Heart left ventricle (tissue), 13 donors: Measurements from ENCODE around the gene UBP1.

ENCODE experiments used
- CTCF ChIP-seq, 12 donors: fragments of 200-600 bp; sonication (generic) in 4 of 12; IDR thresholded peaks; one replicate each; pipeline versions ENCODE4 v1.5.0 to v1.8.0; 2018 to 2022; ENCODE audit warnings: antibody characterized with exemption in 12 of 12, mild to moderate bottlenecking in 5 of 12
- POLR2A ChIP-seq, 2 donors: fragments of 450-650 bp; IDR thresholded peaks; one replicate each; pipeline ENCODE4 v1.6.1; 2017; ENCODE audit warnings: antibody characterized with exemption in 2 of 2, mild to moderate bottlenecking in 2 of 2, moderate library complexity in 2 of 2
- donor health status: ischemic (EF 13 %, LVEDD 7.1; RV severe dilation, severe dysfunction).
- donor health status: DM: no; HTN: yes; CAD: no.
- donor health status: DM: no; HTN: no; CAD: no.
- donor health status: ischemic (EF 25% LVEDD 6.9; RV normal size, moderate dysfunction).
- donor health status: ischemic (EF 25% LVEDD 5.7; RV mildly dilated, moderate dysfunction).
- donor health status: ischemic (EF 35%, LVEDD 5.7; RV mildly dilated, moderate dysfunction).
- donor health status: nonischemic (EF 11% LVEDD 7.7; RV severe dilation, severe dysfunction).
- donor health status: DM: yes; HTN: yes; CAD: no.
- donor health status: PGD.
- donor health status: ischemic (EF 29% LVEDD 5.4; RV normal size, mild dysfunction).
- donor health status: nonischemic (EF 23%, LVEDD 6.1; RV moderate dilation, normal function).

GRCh38 chr3:33426068-33426467 lies 14.1 kb downstream of the UBP1 start:
- no peak for TF ChIP-seq CTCF (IDR thresholded peaks at IDR 0.05)
- no peak for TF ChIP-seq POLR2A (IDR thresholded peaks at IDR 0.05)
